ENCODE measurements around the gene DHRS11.

DNA sequence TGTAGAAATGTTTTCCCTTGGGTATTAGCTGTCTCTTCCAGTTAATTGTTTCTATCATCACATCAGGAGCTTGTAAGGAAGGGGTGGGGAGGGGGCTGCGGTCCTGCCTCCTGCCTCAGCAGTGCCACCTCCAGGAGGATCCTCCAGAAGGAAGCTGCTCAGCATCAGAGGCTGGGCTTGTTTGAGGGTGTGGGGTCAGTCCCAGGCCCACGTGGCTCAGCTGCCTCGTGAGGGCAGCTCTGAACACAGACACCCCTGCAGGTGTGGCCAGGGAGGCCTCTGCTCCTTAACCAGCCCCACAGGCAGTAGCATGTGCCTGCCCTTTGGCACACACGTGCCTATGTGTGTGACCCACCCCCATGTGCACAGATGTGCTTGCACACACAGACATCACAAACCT, 56.0 kb downstream of the DHRS11 start:
- TF ChIP-seq POLR2AphosphoS5 (IDR thresholded peaks at IDR 0.05), result no peak
- TF ChIP-seq, protein P1, sequence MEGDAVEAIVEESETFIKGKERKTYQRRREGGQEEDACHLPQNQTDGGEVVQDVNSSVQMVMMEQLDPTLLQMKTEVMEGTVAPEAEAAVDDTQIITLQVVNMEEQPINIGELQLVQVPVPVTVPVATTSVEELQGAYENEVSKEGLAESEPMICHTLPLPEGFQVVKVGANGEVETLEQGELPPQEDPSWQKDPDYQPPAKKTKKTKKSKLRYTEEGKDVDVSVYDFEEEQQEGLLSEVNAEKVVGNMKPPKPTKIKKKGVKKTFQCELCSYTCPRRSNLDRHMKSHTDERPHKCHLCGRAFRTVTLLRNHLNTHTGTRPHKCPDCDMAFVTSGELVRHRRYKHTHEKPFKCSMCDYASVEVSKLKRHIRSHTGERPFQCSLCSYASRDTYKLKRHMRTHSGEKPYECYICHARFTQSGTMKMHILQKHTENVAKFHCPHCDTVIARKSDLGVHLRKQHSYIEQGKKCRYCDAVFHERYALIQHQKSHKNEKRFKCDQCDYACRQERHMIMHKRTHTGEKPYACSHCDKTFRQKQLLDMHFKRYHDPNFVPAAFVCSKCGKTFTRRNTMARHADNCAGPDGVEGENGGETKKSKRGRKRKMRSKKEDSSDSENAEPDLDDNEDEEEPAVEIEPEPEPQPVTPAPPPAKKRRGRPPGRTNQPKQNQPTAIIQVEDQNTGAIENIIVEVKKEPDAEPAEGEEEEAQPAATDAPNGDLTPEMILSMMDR (IDR thresholded peaks at IDR 0.05), result no peak
